ENCODE measurements around the gene NOS3. TPM values are rescaled to one million over a fixed set of nuclear protein-coding genes. Genes with fewer than 3 reads are reported as not detected.

Gene NOS3
- total RNA-seq, 2 donors from 2014 or later: 14.5 to 78.6 TPM

DNA sequence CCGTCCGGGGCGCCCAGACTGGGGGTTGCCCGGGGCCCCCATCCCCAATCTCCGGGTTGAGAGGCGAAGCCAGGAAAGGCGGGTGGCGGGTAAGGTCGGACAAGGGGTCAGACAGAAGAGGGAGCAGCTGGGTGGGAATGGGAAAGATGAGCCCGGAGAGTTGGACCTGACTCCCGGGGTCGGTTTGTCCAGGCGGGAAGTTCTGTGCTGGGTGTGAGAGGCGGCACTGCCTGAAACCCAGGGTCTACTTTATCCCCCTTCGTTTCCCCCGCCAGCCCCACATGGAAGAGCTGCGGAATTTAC is 69.2 kb downstream of the NOS3 start:
- Histone ChIP-seq H3K4me1 (peaks cover 0 to 62% of the 10 kb centered on the region in 2 donors), H3K27ac (peak overlapping the region; percentile 94 to 97)

DNA sequence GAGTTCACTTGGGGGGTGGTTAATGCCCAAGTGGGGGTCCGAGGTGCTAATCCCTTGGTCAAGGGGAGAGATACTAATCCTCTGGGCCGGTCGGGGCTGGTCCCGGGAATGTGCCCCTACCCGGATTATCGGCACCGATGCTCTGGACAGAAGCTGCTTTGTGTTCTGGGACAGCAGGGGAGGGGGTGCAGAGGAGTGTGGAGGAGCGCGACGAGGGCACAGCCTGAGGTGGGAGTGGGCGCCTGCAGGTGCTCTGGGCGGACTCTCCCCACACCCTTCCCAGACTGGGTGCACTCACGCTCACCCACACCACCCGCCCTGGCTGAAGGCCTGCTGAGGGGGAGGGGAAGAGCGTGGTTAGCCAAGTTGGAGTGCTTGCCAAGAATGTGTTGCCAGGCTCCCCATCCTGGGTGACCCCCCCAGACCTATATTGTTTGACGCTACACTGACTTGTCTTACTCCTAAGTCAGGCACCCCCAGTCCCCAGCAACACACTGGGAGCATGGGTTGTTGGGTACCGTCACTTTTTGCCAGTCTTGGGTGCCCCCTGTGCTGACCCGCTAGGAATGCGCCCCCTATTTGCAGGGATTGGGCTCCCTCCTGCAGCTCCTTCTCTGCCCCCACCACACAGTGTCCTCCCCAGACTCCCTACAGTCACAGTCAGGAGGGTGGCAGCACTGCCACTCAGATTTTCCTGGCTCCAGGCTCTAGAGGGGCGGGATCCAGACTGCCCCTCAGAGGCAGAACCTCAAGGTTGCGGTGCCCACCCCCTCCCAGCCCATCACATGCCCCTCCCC is 69.8 kb downstream of the NOS3 start:
- no peak for DNase-seq (ENCODE audit: low spot score)
- peaks cover 16% of the 10 kb centered on the region for H3K36me3 ChIP-seq
- TF ChIP-seq, protein P1, sequence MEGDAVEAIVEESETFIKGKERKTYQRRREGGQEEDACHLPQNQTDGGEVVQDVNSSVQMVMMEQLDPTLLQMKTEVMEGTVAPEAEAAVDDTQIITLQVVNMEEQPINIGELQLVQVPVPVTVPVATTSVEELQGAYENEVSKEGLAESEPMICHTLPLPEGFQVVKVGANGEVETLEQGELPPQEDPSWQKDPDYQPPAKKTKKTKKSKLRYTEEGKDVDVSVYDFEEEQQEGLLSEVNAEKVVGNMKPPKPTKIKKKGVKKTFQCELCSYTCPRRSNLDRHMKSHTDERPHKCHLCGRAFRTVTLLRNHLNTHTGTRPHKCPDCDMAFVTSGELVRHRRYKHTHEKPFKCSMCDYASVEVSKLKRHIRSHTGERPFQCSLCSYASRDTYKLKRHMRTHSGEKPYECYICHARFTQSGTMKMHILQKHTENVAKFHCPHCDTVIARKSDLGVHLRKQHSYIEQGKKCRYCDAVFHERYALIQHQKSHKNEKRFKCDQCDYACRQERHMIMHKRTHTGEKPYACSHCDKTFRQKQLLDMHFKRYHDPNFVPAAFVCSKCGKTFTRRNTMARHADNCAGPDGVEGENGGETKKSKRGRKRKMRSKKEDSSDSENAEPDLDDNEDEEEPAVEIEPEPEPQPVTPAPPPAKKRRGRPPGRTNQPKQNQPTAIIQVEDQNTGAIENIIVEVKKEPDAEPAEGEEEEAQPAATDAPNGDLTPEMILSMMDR (IDR thresholded peaks at IDR 0.05): peak in 1 of 2 donors; percentile 25

More for the DNA sequence above, 69.2 kb downstream of the NOS3 start:
- H3K27me3 ChIP-seq: no peaks in the 10 kb centered on the region
- TF ChIP-seq, protein P1 (IDR thresholded peaks at IDR 0.05): peak in 1 of 2 donors; percentile 4
- H3K36me3 ChIP-seq: peaks cover 10% of the 10 kb centered on the region
- no peak for DNase-seq (ENCODE audit: low spot score)
- peak overlapping the region; percentile 67 to 85 for H3K4me3 ChIP-seq
- no peaks in the 10 kb centered on the region for H3K9me3 ChIP-seq

GRCh38 chr7:151061213-151062110 is 70.6 kb downstream of the NOS3 start:
- H3K27ac ChIP-seq: peak overlapping the region; percentile 94 to 97
- TF ChIP-seq, protein P1 (IDR thresholded peaks at IDR 0.05): no peak
- H3K36me3 ChIP-seq: peaks cover 24% of the 10 kb centered on the region
- H3K9me3 ChIP-seq: no peaks in the 10 kb centered on the region
- no peak for DNase-seq (ENCODE audit: low spot score)
- peak overlapping the region in 1 of 2 donors; percentile 85 for H3K4me3 ChIP-seq
- no peaks in the 10 kb centered on the region for H3K27me3 ChIP-seq
- H3K4me1 ChIP-seq: peaks cover 0 to 62% of the 10 kb centered on the region in 2 donors

More for the DNA sequence above, 69.8 kb downstream of the NOS3 start:
- Histone ChIP-seq H3K27ac (peak overlapping the region; percentile 94 to 97), H3K4me3 (peak overlapping the region; percentile 67 to 85), H3K9me3 (no peaks in the 10 kb centered on the region), H3K27me3 (no peaks in the 10 kb centered on the region), H3K4me1 (peaks cover 0 to 62% of the 10 kb centered on the region in 2 donors)

DNA sequence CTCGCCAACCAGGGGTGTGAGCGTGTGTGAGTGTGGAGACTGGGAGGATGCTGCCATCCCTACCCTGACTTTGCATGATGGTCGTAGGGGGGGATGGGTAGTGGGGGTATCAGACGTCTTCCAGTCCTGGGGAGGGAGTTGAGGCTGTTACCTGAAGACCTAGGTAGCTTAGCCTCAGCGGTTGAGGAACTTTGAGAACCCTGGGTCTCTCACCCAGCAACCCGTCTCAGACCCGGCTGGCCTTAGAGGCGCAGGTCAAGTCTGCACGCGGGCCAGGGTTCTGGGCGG is 71.2 kb downstream of the NOS3 start:
- H3K27me3 ChIP-seq: no peaks in the 10 kb centered on the region
- TF ChIP-seq, protein P1 (IDR thresholded peaks at IDR 0.05): no peak
- no peak for DNase-seq (ENCODE audit: low spot score)
- H3K27ac ChIP-seq: peak overlapping the region; percentile 94 to 97
- peaks cover 0 to 56% of the 10 kb centered on the region in 2 donors for H3K4me1 ChIP-seq
- no peak overlapping the region for H3K4me3 ChIP-seq
- H3K36me3 ChIP-seq: peaks cover 30% of the 10 kb centered on the region
- no peaks in the 10 kb centered on the region for H3K9me3 ChIP-seq

- TF ChIP-seq, protein P1 (IDR thresholded peaks at IDR 0.05): no peak
These were observed 71.8 kb downstream of the NOS3 start for GRCh38 chr7:151062399-151063211.

More at GRCh38 chr7:151062399-151063211, 71.8 kb downstream of the NOS3 start:
- H3K4me1 ChIP-seq: peaks cover 0 to 51% of the 10 kb centered on the region in 2 donors
- H3K36me3 ChIP-seq: peaks cover 35% of the 10 kb centered on the region
- H3K27me3 ChIP-seq: no peaks in the 10 kb centered on the region
- peak overlapping the region; percentile 94 to 97 for H3K27ac ChIP-seq
- DNase-seq (ENCODE audit: low spot score): no peak
- no peaks in the 10 kb centered on the region for H3K9me3 ChIP-seq
- peak overlapping the region in 1 of 2 donors; percentile 26 for H3K4me3 ChIP-seq
